ENCODE results near the gene GRAMD1B. TPM values are rescaled to one million over a fixed set of nuclear protein-coding genes. Genes with fewer than 3 reads are reported as not detected.

Gene GRAMD1B
- total RNA-seq, 1 experiment from 2014 or later, result 82.1 TPM

DNA sequence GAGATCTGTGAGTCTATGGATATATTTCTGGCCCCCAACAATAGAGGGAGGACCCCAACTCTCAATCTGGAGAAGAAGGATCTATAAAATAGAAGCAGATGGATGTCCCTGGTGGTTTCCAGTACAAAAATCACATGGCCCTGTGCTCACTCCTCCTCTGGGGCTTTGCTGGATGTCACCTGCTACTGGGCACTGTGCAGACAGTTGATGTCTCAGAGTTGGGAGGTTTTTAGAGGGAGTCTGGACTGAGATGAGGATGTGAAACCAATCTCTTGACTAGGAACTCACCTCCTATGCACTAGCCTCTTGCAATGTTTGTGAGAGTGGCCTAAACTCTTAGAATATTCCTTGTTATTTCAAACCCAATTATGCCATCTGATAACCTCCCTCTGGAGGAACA lies 117.1 kb downstream of the GRAMD1B start:
- intact Hi-C loops (cut with micrococcal nuclease), result no loop called here
- Histone ChIP-seq H3F3A (ENCODE audit: low read length, unreplicated experiment) (no peaks in the 10 kb centered on the region), H3K27me3 (ENCODE audit: low read length) (no peaks in the 10 kb centered on the region), H3K9ac (ENCODE audit: low read length) (no peak overlapping the region), H2AFZ (ENCODE audit: low read length) (no peak overlapping the region), H4K20me1 (ENCODE audit: low read length) (peaks cover 10% of the 10 kb centered on the region; the same call in 1 of the 2 replicates), H3K4me2 (ENCODE audit: low read length) (no peak overlapping the region), H3K36me3 (ENCODE audit: low read depth, low read length) (peaks cover 2% of the 10 kb centered on the region), H3K4me1 (ENCODE audit: insufficient read depth, low read length) (peaks cover 63% of the 10 kb centered on the region), H3K4me3 (ENCODE audit: low read length) (no peak overlapping the region), H3K79me2 (ENCODE audit: low read length) (peaks cover 29% of the 10 kb centered on the region), H3K9me3 (ENCODE audit: low read length) (no peaks in the 10 kb centered on the region), H3K27ac (ENCODE audit: low read length) (no peak overlapping the region), H3K9me2 (replicated peaks; ENCODE audit: low read length) (no peaks in the 10 kb centered on the region)
- ChIA-PET POLR2A (ENCODE audit: unreplicated experiment) (no interaction called here), CTCF (no interaction called here)
- TF ChIP-seq, protein P1, sequence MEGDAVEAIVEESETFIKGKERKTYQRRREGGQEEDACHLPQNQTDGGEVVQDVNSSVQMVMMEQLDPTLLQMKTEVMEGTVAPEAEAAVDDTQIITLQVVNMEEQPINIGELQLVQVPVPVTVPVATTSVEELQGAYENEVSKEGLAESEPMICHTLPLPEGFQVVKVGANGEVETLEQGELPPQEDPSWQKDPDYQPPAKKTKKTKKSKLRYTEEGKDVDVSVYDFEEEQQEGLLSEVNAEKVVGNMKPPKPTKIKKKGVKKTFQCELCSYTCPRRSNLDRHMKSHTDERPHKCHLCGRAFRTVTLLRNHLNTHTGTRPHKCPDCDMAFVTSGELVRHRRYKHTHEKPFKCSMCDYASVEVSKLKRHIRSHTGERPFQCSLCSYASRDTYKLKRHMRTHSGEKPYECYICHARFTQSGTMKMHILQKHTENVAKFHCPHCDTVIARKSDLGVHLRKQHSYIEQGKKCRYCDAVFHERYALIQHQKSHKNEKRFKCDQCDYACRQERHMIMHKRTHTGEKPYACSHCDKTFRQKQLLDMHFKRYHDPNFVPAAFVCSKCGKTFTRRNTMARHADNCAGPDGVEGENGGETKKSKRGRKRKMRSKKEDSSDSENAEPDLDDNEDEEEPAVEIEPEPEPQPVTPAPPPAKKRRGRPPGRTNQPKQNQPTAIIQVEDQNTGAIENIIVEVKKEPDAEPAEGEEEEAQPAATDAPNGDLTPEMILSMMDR (conservative IDR thresholded peaks at IDR 0.05; ENCODE audit: low read depth, low read length), result no peak
- TF ChIP-seq EZH2phosphoT487 (IDR thresholded peaks at IDR 0.05; ENCODE audit: borderline replicate concordance, low read length), result no peak
- TF ChIP-seq EZH2 (IDR thresholded peaks at IDR 0.05; ENCODE audit: low read length, unreplicated experiment), result no peak
- no peak for DNase-seq
- no peak for ATAC-seq
- BruUV-seq (replicated peaks), result no TSS peak

DNA sequence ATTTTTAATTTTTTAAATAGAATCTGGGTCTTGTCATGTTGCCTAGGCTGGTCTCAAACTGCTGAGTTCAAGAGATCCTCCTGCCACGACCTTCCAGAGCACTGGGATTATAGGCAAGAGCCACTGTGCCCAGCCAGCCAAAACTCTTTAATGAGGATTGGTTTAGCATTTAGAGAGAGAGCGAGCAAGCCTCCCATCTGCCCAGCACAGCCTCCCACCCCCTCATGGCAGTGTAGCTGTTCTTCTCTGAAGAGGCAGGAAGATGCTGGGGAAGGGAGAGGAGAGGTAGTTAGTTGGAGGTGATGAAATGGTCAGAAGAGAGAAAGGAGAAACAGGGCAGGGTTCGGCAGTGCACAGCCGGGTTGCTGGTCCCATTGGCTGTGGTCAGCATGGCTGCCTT lies 118.7 kb downstream of the GRAMD1B start:
- H3K9me3 ChIP-seq (ENCODE audit: low read length), result no peaks in the 10 kb centered on the region
- DNase-seq, result no peak
- no peak overlapping the region for H3K9ac ChIP-seq (ENCODE audit: low read length)
- ChIA-PET CTCF (no interaction called here), POLR2A (ENCODE audit: unreplicated experiment) (no interaction called here)
- no peak overlapping the region for H3K4me3 ChIP-seq (ENCODE audit: low read length)
- no peak overlapping the region for H3K4me2 ChIP-seq (ENCODE audit: low read length)
- peaks cover 26% of the 10 kb centered on the region for H3K79me2 ChIP-seq (ENCODE audit: low read length)
- no peaks in the 10 kb centered on the region for H3K9me2 ChIP-seq (replicated peaks; ENCODE audit: low read length)
- H3K27me3 ChIP-seq (ENCODE audit: low read length), result no peaks in the 10 kb centered on the region
- H3K36me3 ChIP-seq (ENCODE audit: low read depth, low read length), result no peaks in the 10 kb centered on the region
- BruUV-seq (replicated peaks), result no TSS peak
- H3K4me1 ChIP-seq (ENCODE audit: insufficient read depth, low read length), result peaks cover 47% of the 10 kb centered on the region
- TF ChIP-seq EZH2phosphoT487 (IDR thresholded peaks at IDR 0.05; ENCODE audit: borderline replicate concordance, low read length) (no peak), EZH2 (IDR thresholded peaks at IDR 0.05; ENCODE audit: low read length, unreplicated experiment) (no peak)
- TF ChIP-seq, protein P1 (conservative IDR thresholded peaks at IDR 0.05; ENCODE audit: low read depth, low read length), result no peak
- intact Hi-C loops (cut with micrococcal nuclease), result no loop called here
- H2AFZ ChIP-seq (ENCODE audit: low read length), result no peak overlapping the region
- no peaks in the 10 kb centered on the region for H3F3A ChIP-seq (ENCODE audit: low read length, unreplicated experiment)
- H4K20me1 ChIP-seq (ENCODE audit: low read length), result peaks cover 6% of the 10 kb centered on the region; the same call in 1 of the 2 replicates
- no peak for ATAC-seq
- no peak overlapping the region for H3K27ac ChIP-seq (ENCODE audit: low read length)
